HG03103 (cell line): ENCODE results near the gene TBL3.

Experiments
- ATAC-seq: cut with Tn5 transposase; IDR thresholded peaks from one replicate; pipeline ENCODE4 v1.9.1; 2021; ENCODE audit warnings: low read depth; ENCODE audit not compliant: unreplicated experiment

TBL3 gene

GRCh38 chr16:2013527-2013926 lies 41.7 kb downstream of the TBL3 start:
- no peak for ATAC-seq

- ATAC-seq = no peak
Observed at GRCh38 chr16:2015117-2015946, 43.5 kb downstream of the TBL3 start.

GRCh38 chr16:2015947-2016208 lies 44.0 kb downstream of the TBL3 start:
- no peak for ATAC-seq

GRCh38 chr16:2016407-2016922 lies 44.6 kb downstream of the TBL3 start:
- no peak for ATAC-seq

GRCh38 chr16:2019518-2019920 lies 47.7 kb downstream of the TBL3 start, which contains the start of gene NPW:
Gene NPW, plus strand, starts transcription at chr16:2019785.
- no peak for ATAC-seq

- no peak for ATAC-seq
Observed at GRCh38 chr16:2019921-2020831, 48.3 kb downstream of the TBL3 start.

- no peak for ATAC-seq
Observed at GRCh38 chr16:2022723-2023091, 50.9 kb downstream of the TBL3 start.

GRCh38 chr16:2023092-2024031 lies 51.5 kb downstream of the TBL3 start:
- ATAC-seq = peak; percentile 71

GRCh38 chr16:2024032-2024420 lies 52.2 kb downstream of the TBL3 start:
- ATAC-seq = no peak

- ATAC-seq = no peak
Observed at GRCh38 chr16:2025251-2025650, 53.4 kb downstream of the TBL3 start.

- no peak for ATAC-seq
Observed at GRCh38 chr16:2025878-2026460, 54.1 kb downstream of the TBL3 start.

- ATAC-seq = no peak
Observed at GRCh38 chr16:2026461-2027023, 54.7 kb downstream of the TBL3 start, which contains the start of gene NHERF2. Gene NHERF2, plus strand, starts transcription at chr16:2026902. Its CDS starts 104 bp downstream, at chr16:2027006.

GRCh38 chr16:2027024-2028010 lies 55.5 kb downstream of the TBL3 start:
- no peak for ATAC-seq

GRCh38 chr16:2028146-2028545 lies 56.3 kb downstream of the TBL3 start:
- ATAC-seq = no peak

GRCh38 chr16:2028620-2029220 lies 56.9 kb downstream of the TBL3 start:
- no peak for ATAC-seq

- ATAC-seq = no peak
Observed at GRCh38 chr16:2029350-2029749, 57.5 kb downstream of the TBL3 start.

- no peak for ATAC-seq
Observed at GRCh38 chr16:2030036-2030435, 58.2 kb downstream of the TBL3 start.

- ATAC-seq = no peak
Observed at GRCh38 chr16:2031081-2031577, 59.3 kb downstream of the TBL3 start.
